ENCODE results near the gene CDH4.

DNA sequence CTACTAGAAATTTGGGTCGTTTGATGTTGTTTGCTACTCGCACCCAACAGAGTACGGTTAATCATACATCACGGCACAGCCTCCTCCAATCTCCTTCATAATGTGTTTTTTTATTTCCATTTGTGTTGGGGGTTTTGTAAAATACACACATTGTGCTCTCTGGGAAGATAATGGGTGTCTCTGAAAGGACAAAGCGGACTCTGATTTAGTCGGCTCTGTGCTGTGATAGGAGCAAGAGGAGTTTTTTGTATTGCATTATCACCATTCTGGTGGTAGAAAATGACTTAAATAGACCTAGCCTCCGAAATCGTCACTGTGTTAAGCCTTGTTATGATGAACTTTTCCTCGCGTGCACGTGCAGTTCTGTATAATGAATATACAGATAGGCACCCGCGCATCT lies 196.3 kb downstream of the CDH4 start:
- no peak for TF ChIP-seq POLR2A (IDR thresholded peaks at IDR 0.05; ENCODE audit: low read depth, low read length)
- TF ChIP-seq CEBPB (IDR thresholded peaks at IDR 0.05; ENCODE audit: low read depth, low read length), result no peak

Measured in IMR-90 (cell line).